ENCODE results near the gene NPTXR. TPM values are rescaled to one million over a fixed set of nuclear protein-coding genes. Genes with fewer than 3 reads are reported as not detected.

The NPTXR gene
- total and polyA plus RNA-seq, 7 donors, result under 0.01 to 14.4 (median 4.2) TPM; not detected in 1

DNA sequence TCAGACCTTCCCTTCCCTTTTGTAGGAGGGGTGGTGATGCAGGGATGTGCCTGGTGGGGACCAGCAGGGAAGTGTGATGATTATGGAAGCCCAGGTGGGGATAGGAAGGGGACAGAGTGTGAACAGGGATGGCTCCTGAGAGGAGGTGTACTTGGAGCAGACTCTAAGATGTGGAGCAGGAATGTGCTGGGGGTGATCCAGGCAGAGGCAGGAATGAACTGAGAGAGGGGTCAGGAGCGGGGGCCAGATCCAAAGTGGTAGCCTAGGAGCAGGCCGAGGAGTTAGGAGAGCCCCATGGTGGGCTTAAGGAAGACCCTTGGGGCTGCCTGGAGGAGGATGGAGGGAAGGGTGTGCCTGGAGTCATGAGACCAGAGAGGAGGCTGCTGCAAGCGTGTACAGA lies 3.7 kb downstream of the NPTXR start:
- peaks cover 0 to 20% (median 17%) of the 10 kb centered on the region in 4 donors for H3K4me1 ChIP-seq
- no peaks in the 10 kb centered on the region for H3K36me3 ChIP-seq
- intact Hi-C loops (cut with DNase I), result loop anchor here (5.0 kb wide), 2 partner anchors 48 to 83 kb away; partner anchors contain the start of genes DNAL4 and SUN2
- no peaks in the 10 kb centered on the region for H3K27me3 ChIP-seq
- TF ChIP-seq POLR2AphosphoS5 (IDR thresholded peaks at IDR 0.05) (no peak), EP300 (IDR thresholded peaks at IDR 0.05) (no peak), POLR2A (IDR thresholded peaks at IDR 0.05) (no peak)
- TF ChIP-seq, protein P1, sequence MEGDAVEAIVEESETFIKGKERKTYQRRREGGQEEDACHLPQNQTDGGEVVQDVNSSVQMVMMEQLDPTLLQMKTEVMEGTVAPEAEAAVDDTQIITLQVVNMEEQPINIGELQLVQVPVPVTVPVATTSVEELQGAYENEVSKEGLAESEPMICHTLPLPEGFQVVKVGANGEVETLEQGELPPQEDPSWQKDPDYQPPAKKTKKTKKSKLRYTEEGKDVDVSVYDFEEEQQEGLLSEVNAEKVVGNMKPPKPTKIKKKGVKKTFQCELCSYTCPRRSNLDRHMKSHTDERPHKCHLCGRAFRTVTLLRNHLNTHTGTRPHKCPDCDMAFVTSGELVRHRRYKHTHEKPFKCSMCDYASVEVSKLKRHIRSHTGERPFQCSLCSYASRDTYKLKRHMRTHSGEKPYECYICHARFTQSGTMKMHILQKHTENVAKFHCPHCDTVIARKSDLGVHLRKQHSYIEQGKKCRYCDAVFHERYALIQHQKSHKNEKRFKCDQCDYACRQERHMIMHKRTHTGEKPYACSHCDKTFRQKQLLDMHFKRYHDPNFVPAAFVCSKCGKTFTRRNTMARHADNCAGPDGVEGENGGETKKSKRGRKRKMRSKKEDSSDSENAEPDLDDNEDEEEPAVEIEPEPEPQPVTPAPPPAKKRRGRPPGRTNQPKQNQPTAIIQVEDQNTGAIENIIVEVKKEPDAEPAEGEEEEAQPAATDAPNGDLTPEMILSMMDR (IDR thresholded peaks at IDR 0.05), result no peak
- H3K4me3 ChIP-seq, result no peak overlapping the region
- no peaks in the 10 kb centered on the region for H3K9me3 ChIP-seq
- no peak for DNase-seq
- 87 to 88% methylated on average over 3 of the region's 3 CpGs for WGBS, 2 donors
- H3K27ac ChIP-seq, result no peak overlapping the region

DNA sequence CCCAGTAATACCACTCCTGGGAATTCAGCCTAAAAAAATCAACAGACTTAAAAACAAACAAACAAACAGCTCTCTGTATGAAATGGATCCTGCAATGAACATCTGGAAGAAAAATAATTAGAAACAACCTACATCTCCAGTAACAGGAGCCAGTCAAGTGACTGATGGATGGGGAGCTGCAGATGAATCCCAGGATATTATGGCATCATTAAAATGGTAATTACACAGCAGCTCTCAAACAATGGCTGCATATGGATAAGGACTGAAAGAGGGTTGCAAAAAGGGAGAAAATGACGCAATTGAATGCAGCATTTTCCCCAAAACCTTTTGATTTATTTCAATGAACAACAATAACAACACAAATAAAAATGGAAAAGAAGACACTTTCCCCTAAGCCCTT lies 4.1 kb downstream of the NPTXR start:
- H3K27me3 ChIP-seq, result no peaks in the 10 kb centered on the region
- no peak overlapping the region for H3K4me3 ChIP-seq
- WGBS, 2 donors, result 94 to 95% methylated on average over 1 of the region's 1 CpG
- H3K4me1 ChIP-seq, result peaks cover 0 to 20% (median 17%) of the 10 kb centered on the region in 4 donors
- no peaks in the 10 kb centered on the region for H3K36me3 ChIP-seq
- H3K9me3 ChIP-seq, result no peaks in the 10 kb centered on the region
- TF ChIP-seq, protein P1 (IDR thresholded peaks at IDR 0.05), result no peak
- TF ChIP-seq POLR2AphosphoS5 (IDR thresholded peaks at IDR 0.05), result no peak
- no peak for TF ChIP-seq POLR2A (IDR thresholded peaks at IDR 0.05)
- TF ChIP-seq EP300 (IDR thresholded peaks at IDR 0.05), result no peak
- intact Hi-C loops (cut with DNase I), result loop anchor here (5.0 kb wide), 2 partner anchors 47 to 82 kb away; partner anchors contain the start of genes DNAL4 and SUN2
- no peak overlapping the region for H3K27ac ChIP-seq
- DNase-seq, result no peak

GRCh38 chr22:38837414-38837928 lies 6.4 kb downstream of the NPTXR start:
- Histone ChIP-seq H3K27me3 (no peaks in the 10 kb centered on the region), H3K4me3 (no peak overlapping the region), H3K9me3 (no peaks in the 10 kb centered on the region), H3K36me3 (no peaks in the 10 kb centered on the region), H3K4me1 (peaks cover 0 to 8% (median 3%) of the 10 kb centered on the region in 4 donors), H3K27ac (no peak overlapping the region)
- WGBS, 2 donors, result 82 to 88% methylated on average over 6 of the region's 6 CpGs
- intact Hi-C loops (cut with DNase I), result no loop called here
- no peak for TF ChIP-seq POLR2A (IDR thresholded peaks at IDR 0.05)
- no peak for TF ChIP-seq EP300 (IDR thresholded peaks at IDR 0.05)
- TF ChIP-seq, protein P1 (IDR thresholded peaks at IDR 0.05), result no peak
- no peak for TF ChIP-seq POLR2AphosphoS5 (IDR thresholded peaks at IDR 0.05)
- DNase-seq, result no peak

DNA sequence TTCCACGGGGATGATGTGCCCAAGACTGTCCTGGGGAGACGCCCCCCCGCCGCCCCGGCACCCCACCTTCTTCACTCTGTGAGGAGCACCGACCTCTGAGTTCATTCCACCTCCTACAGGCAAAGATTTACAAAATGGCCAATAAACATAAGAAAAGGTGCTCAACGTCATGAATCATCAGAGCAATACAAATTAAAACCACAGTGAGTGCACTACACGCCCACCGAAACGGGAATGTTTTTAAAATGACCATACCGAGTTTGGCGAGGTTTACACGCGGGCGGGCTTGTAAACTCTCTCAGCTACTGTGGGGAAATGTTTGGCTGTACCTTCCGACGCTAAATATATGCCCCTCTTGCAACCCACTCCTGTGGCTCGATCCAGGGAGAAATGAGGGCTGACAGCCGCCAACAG lies 7.9 kb downstream of the NPTXR start:
- H3K4me3 ChIP-seq, result no peak overlapping the region
- WGBS, 2 donors, result 51 to 67% methylated on average over 19 of the region's 19 CpGs
- TF ChIP-seq, protein P1 (IDR thresholded peaks at IDR 0.05), result no peak
- TF ChIP-seq POLR2A (IDR thresholded peaks at IDR 0.05) (no peak), POLR2AphosphoS5 (IDR thresholded peaks at IDR 0.05) (no peak), EP300 (IDR thresholded peaks at IDR 0.05) (no peak)
- no peak for DNase-seq
- no peaks in the 10 kb centered on the region for H3K4me1 ChIP-seq
- H3K36me3 ChIP-seq, result no peaks in the 10 kb centered on the region
- intact Hi-C loops (cut with DNase I), result no loop called here
- H3K9me3 ChIP-seq, result no peaks in the 10 kb centered on the region
- no peak overlapping the region for H3K27ac ChIP-seq
- no peaks in the 10 kb centered on the region for H3K27me3 ChIP-seq

GRCh38 chr22:38834991-38835390 lies 8.8 kb downstream of the NPTXR start:
- TF ChIP-seq EP300 (IDR thresholded peaks at IDR 0.05) (no peak), POLR2A (IDR thresholded peaks at IDR 0.05) (no peak), POLR2AphosphoS5 (IDR thresholded peaks at IDR 0.05) (no peak)
- TF ChIP-seq, protein P1 (IDR thresholded peaks at IDR 0.05), result no peak
- whole genome bisulfite sequencing, 2 donors, result 75 to 93% methylated on average over 5 of the region's 5 CpGs
- DNase-seq, result no peak
- Histone ChIP-seq H3K4me1 (no peaks in the 10 kb centered on the region), H3K27ac (no peak overlapping the region), H3K9me3 (no peaks in the 10 kb centered on the region), H3K4me3 (no peak overlapping the region), H3K36me3 (no peaks in the 10 kb centered on the region), H3K27me3 (no peaks in the 10 kb centered on the region)
- intact Hi-C loops (cut with DNase I), result no loop called here
